A673 (cell line): ENCODE results near the gene PLA2G6.

Experiments used
- EZH2 ChIP-seq: fragments of 200-600 bp; sonication (generic); IDR thresholded peaks from 2 replicates; pipeline ENCODE4 v1.6.1; 2017; ENCODE audit warnings: borderline replicate concordance, low read depth, mild to moderate bottlenecking, mixed read lengths, antibody characterized with exemption, low read length; ENCODE audit not compliant: poor library complexity, severe bottlenecking
- TF ChIP-seq, protein P1 (sequence below): fragments of 300-800, 200-600 bp; sonication (generic); conservative IDR thresholded peaks from 2 replicates; pipeline ENCODE4 v1.5.1; 2017; ENCODE audit warnings: low read depth, mild to moderate bottlenecking, antibody characterized with exemption, low read length, moderate library complexity, mixed read lengths

- TF ChIP-seq, protein P1, sequence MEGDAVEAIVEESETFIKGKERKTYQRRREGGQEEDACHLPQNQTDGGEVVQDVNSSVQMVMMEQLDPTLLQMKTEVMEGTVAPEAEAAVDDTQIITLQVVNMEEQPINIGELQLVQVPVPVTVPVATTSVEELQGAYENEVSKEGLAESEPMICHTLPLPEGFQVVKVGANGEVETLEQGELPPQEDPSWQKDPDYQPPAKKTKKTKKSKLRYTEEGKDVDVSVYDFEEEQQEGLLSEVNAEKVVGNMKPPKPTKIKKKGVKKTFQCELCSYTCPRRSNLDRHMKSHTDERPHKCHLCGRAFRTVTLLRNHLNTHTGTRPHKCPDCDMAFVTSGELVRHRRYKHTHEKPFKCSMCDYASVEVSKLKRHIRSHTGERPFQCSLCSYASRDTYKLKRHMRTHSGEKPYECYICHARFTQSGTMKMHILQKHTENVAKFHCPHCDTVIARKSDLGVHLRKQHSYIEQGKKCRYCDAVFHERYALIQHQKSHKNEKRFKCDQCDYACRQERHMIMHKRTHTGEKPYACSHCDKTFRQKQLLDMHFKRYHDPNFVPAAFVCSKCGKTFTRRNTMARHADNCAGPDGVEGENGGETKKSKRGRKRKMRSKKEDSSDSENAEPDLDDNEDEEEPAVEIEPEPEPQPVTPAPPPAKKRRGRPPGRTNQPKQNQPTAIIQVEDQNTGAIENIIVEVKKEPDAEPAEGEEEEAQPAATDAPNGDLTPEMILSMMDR, result no peak
- no peak for TF ChIP-seq EZH2
These were observed 3.6 kb downstream of the PLA2G6 start for GRCh38 chr22:38177926-38178604.
